Naive thymus-derived CD4-positive, alpha-beta T cell (primary cell): Measurements from ENCODE around the gene PPP1R1B. TPM values are rescaled to one million over a fixed set of nuclear protein-coding genes. Genes with fewer than 3 reads are reported as not detected.

Source experiments
- ATAC-seq: fragments of 150-1000 bp; cut with Tn5 transposase; 2 replicates; pipeline ENCODE4 v1.10.0; 2021; ENCODE audit warnings: mild to moderate bottlenecking, moderate library complexity
- CTCF ChIA-PET: fragments of 350-600 bp; sonication (Branson Sonifier 250); formaldehyde crosslinking; loops from one replicate; lab custom pipeline; 2021; ENCODE audit warnings: antibody characterized with exemption; lab: Charles Lee
- POLR2A ChIA-PET: fragments of 350-600 bp; sonication (Branson Sonifier 250); formaldehyde crosslinking; loops from one replicate; lab custom pipeline; 2021; ENCODE audit warnings: antibody characterized with exemption, inconsistent platforms; lab: Charles Lee
- DNase-seq, 9 donors: peaks; one replicate each; pipeline versions ENCODE4 v3.0.0 to v3.0.0-alpha.2; 2020 to 2022; ENCODE audit warnings: mixed read lengths in 1 of 9
- H3K27ac ChIP-seq: one replicate; pipeline ENCODE4 v1.7.0; 2013; ENCODE audit warnings: mild to moderate bottlenecking, low read depth, low read length, moderate library complexity
- H3K27me3 ChIP-seq, 2 donors: one replicate each; pipeline ENCODE4 v1.7.0; 2013; ENCODE audit warnings: low read length in 2 of 2, mild to moderate bottlenecking in 2 of 2, moderate library complexity in 2 of 2; ENCODE audit not compliant: control insufficient read depth in 2 of 2, insufficient read depth in 2 of 2
- H3K36me3 ChIP-seq, 3 experiments: 1 replicate in 2 of 3; 2 replicates in 1 of 3; pipeline ENCODE4 v1.7.0; 2013; ENCODE audit warnings: low read length in 3 of 3, mild to moderate bottlenecking in 3 of 3, moderate library complexity in 1 of 3; ENCODE audit not compliant: insufficient read depth in 3 of 3, control insufficient read depth in 2 of 3
- H3K4me1 ChIP-seq, 2 donors: one replicate each; pipeline ENCODE4 v1.7.0; 2013; ENCODE audit warnings: low read length in 2 of 2, mild to moderate bottlenecking in 2 of 2, moderate library complexity in 1 of 2; ENCODE audit not compliant: control insufficient read depth in 2 of 2, insufficient read depth in 2 of 2
- H3K4me3 ChIP-seq: 2 replicates; pipeline ENCODE4 v1.7.0; 2013; ENCODE audit warnings: mild to moderate bottlenecking, low read length
- H3K9me3 ChIP-seq, 3 experiments: 1 replicate in 2 of 3; 2 replicates in 1 of 3; pipeline ENCODE4 v1.7.0; 2013; ENCODE audit warnings: low read length in 3 of 3; ENCODE audit not compliant: control insufficient read depth in 2 of 3
- H3K27ac Mint-ChIP-seq, 9 donors: one replicate each; pipeline ENCODE4 v1.8.0; 2020 to 2022; ENCODE audit warnings: mixed read lengths in 9 of 9, mild to moderate bottlenecking in 8 of 9, moderate library complexity in 5 of 9, inconsistent platforms in 2 of 9
- H3K27me3 Mint-ChIP-seq, 5 donors: one replicate each; pipeline ENCODE4 v1.8.0; 2021 to 2022; ENCODE audit warnings: mixed read lengths in 5 of 5, mild to moderate bottlenecking in 1 of 5
- H3K36me3 Mint-ChIP-seq, 5 donors: one replicate each; pipeline ENCODE4 v1.8.0; 2020 to 2022; ENCODE audit warnings: mixed read lengths in 5 of 5, mild to moderate bottlenecking in 3 of 5, inconsistent platforms in 1 of 5
- H3K4me1 Mint-ChIP-seq, 7 donors: one replicate each; pipeline ENCODE4 v1.8.0; 2020 to 2022; ENCODE audit warnings: mixed read lengths in 7 of 7, mild to moderate bottlenecking in 3 of 7, inconsistent platforms in 1 of 7
- H3K4me3 Mint-ChIP-seq, 10 donors: one replicate each; pipeline ENCODE4 v1.8.0; 2020 to 2022; ENCODE audit warnings: mild to moderate bottlenecking in 10 of 10, mixed read lengths in 10 of 10, moderate library complexity in 6 of 10, inconsistent platforms in 2 of 10
- H3K9me3 Mint-ChIP-seq, 11 donors: one replicate each; pipeline ENCODE4 v1.8.0; 2020 to 2022; ENCODE audit warnings: mixed read lengths in 11 of 11, mild to moderate bottlenecking in 4 of 11, inconsistent platforms in 1 of 11, moderate library complexity in 1 of 11
- intact Hi-C, 2 donors: fragments of 100-400 bp; cut with micrococcal nuclease; formaldehyde crosslinking; loops; one replicate each; pipeline ENCODE4 v1.15.1; 2023
- polyA plus RNA-seq, 2 donors: library from polyadenylated mRNA; unstranded; fragments of 300-500 nt; fragmentation: Illumina TruSeq; gene quantifications; one replicate each; pipeline ENCODE4 v1.2.3, GENCODE V29; 2021
- total RNA-seq, 6 experiments: library from RNA in 5 of 6; stranded (reverse) in 5 of 6; gene quantifications; 1 replicate in 5 of 6; 2 replicates in 1 of 6; pipeline ENCODE4 v1.2.3 and lab custom pipeline; 2021 to 2026

The PPP1R1B gene
- total and polyA plus RNA-seq, 7 experiments from 2014 or later: not detected

GRCh38 chr17:39634384-39634871 is 7.7 kb downstream of the PPP1R1B start:
- no peak overlapping the region for H3K27ac ChIP-seq
- no peak overlapping the region for H3K4me3 ChIP-seq
- H3K9me3 Mint-ChIP-seq: no peaks in the 10 kb centered on the region
- no peaks in the 10 kb centered on the region for H3K9me3 ChIP-seq
- H3K4me1 Mint-ChIP-seq: peaks cover 34 to 53% (median 39%) of the 10 kb centered on the region in 7 donors
- intact Hi-C loops: loop anchor here in 1 of 2 donors (1.0 kb wide), 2 partner anchors 12 to 34 kb away; partner anchors contain the start of gene PNMT
- peaks cover 0 to 19% (median 5%) of the 10 kb centered on the region in 5 donors for H3K27me3 Mint-ChIP-seq
- H3K4me1 ChIP-seq: peaks cover 26 to 33% of the 10 kb centered on the region in 2 donors
- peak overlapping the region in 2 of 10 donors; percentile 3 to 12 for H3K4me3 Mint-ChIP-seq
- peaks cover 0 to 6% (median 0%) of the 10 kb centered on the region in 3 experiments for H3K36me3 ChIP-seq
- CTCF ChIA-PET: interaction anchor here (0.6 to 10.7 kb wide), 13 partner anchors 9 to 1189 kb away, joined by 3 to 104 read pairs (median 4); partner anchors contain the start of gene PPP1R1B
- H3K36me3 Mint-ChIP-seq: peaks cover 0 to 3% (median 0%) of the 10 kb centered on the region in 5 donors
- H3K27ac Mint-ChIP-seq: peak overlapping the region in 4 of 9 donors; percentile 12 to 51 (median 32)
- H3K27me3 ChIP-seq: no peaks in the 10 kb centered on the region
- POLR2A ChIA-PET: interaction anchor here (1.0 to 2.9 kb wide), 6 partner anchors 10 to 122 kb away, joined by 3 to 8 read pairs (median 4); partner anchors contain the start of genes PGAP3 and PNMT
- DNase-seq: peak in 6 of 9 donors; percentile 26 to 53 (median 42)
- ATAC-seq: peak; percentile 26

- no peak for DNase-seq
- POLR2A ChIA-PET: interaction anchor here (1.2 to 1.6 kb wide), 4 partner anchors 12 to 53 kb away, joined by 3 to 8 read pairs (median 4); partner anchors contain the start of genes PGAP3 and PNMT
Measured at GRCh38 chr17:39635614-39636176, 8.9 kb downstream of the PPP1R1B start.

GRCh38 chr17:39636587-39636926 is 9.8 kb downstream of the PPP1R1B start:
- ChIA-PET CTCF (interaction anchor here (2.0 to 10.7 kb wide), 2 partner anchors 14 kb away, joined by 7 to 104 read pairs; partner anchors contain the start of gene PPP1R1B), POLR2A (interaction anchor here (1.2 to 2.1 kb wide), 3 partner anchors 13 to 42 kb away, joined by 3 to 6 read pairs (median 5); partner anchors contain the start of gene PNMT)
- peaks cover 0 to 6% (median 0%) of the 10 kb centered on the region in 3 experiments for H3K36me3 ChIP-seq
- H3K27ac Mint-ChIP-seq: peak overlapping the region; percentile 76 to 96 (median 91)
- H3K4me1 Mint-ChIP-seq: peaks cover 40 to 67% (median 55%) of the 10 kb centered on the region in 7 donors
- DNase-seq (no peak), ATAC-seq (peak; percentile 7)
- peaks cover 37 to 43% of the 10 kb centered on the region in 2 donors for H3K4me1 ChIP-seq
- H3K4me3 ChIP-seq: peak overlapping the region; percentile 86
- H3K27ac ChIP-seq: peak overlapping the region; percentile 92
- peaks cover 0 to 4% (median 0%) of the 10 kb centered on the region in 5 donors for H3K36me3 Mint-ChIP-seq
- no peaks in the 10 kb centered on the region for H3K9me3 ChIP-seq
- peaks cover 0 to 6% (median 0%) of the 10 kb centered on the region in 5 donors for H3K27me3 Mint-ChIP-seq
- H3K4me3 Mint-ChIP-seq: peak overlapping the region; percentile 89 to 98 (median 95)
- no peaks in the 10 kb centered on the region for H3K27me3 ChIP-seq
- intact Hi-C loops: loop anchor here (2.0 to 5.0 kb wide), 7 partner anchors 51 to 346 kb away; partner anchors contain the start of genes LRRC3C (in 2 of the 2), MIEN1 (in 2 of the 2), ORMDL3 (in 2 of the 2) and CDK12 (in 1 of the 2)
- H3K9me3 Mint-ChIP-seq: no peaks in the 10 kb centered on the region

More at GRCh38 chr17:39635614-39636176, 8.9 kb downstream of the PPP1R1B start:
- no peak for ATAC-seq
- peak overlapping the region in 7 of 9 donors; percentile 76 to 96 (median 91) for H3K27ac Mint-ChIP-seq
- no peak overlapping the region for H3K4me3 ChIP-seq
- H3K27ac ChIP-seq: peak overlapping the region; percentile 92
- peaks cover 42 to 65% (median 51%) of the 10 kb centered on the region in 7 donors for H3K4me1 Mint-ChIP-seq
- peaks cover 0 to 14% (median 5%) of the 10 kb centered on the region in 5 donors for H3K27me3 Mint-ChIP-seq
- H3K4me3 Mint-ChIP-seq: peak overlapping the region in 9 of 10 donors; percentile 49 to 98 (median 95)
- H3K4me1 ChIP-seq: peaks cover 34 to 38% of the 10 kb centered on the region in 2 donors
- no peaks in the 10 kb centered on the region for H3K9me3 Mint-ChIP-seq
- H3K36me3 ChIP-seq: peaks cover 0 to 6% (median 0%) of the 10 kb centered on the region in 3 experiments
- no peaks in the 10 kb centered on the region for H3K9me3 ChIP-seq
- H3K27me3 ChIP-seq: no peaks in the 10 kb centered on the region
- intact Hi-C loops: loop anchor here (2.0 to 5.0 kb wide), 7 partner anchors 52 to 347 kb away; partner anchors contain the start of genes LRRC3C (in 2 of the 2), MIEN1 (in 2 of the 2), ORMDL3 (in 2 of the 2) and CDK12 (in 1 of the 2)
- peaks cover 0 to 3% (median 0%) of the 10 kb centered on the region in 5 donors for H3K36me3 Mint-ChIP-seq
- CTCF ChIA-PET: interaction anchor here (1.0 to 10.7 kb wide), 5 partner anchors 13 to 35 kb away, joined by 4 to 104 read pairs (median 7); partner anchors contain the start of gene PPP1R1B

GRCh38 chr17:39636927-39637736 is 10.4 kb downstream of the PPP1R1B start, which contains the start of gene STARD3:
Gene STARD3 (plus strand): TSS chr17:39637144. CDS start chr17:39653532, 16,388 bp downstream.
- peaks cover 43 to 49% of the 10 kb centered on the region in 2 donors for H3K4me1 ChIP-seq
- intact Hi-C loops: loop anchor here (1.0 to 5.0 kb wide), 11 partner anchors 15 to 345 kb away; partner anchors contain the start of genes LRRC3C (in 2 of the 2), MIEN1 (in 2 of the 2), ORMDL3 (in 2 of the 2) and PGAP3 (in 2 of the 2)
- H3K4me3 ChIP-seq: peak within 1 kb of the TSS; percentile 86
- ATAC-seq (peak; percentile 95), DNase-seq (peak; percentile 80 to 92 (median 86))
- Mint-ChIP-seq H3K9me3 (no peaks in the 10 kb centered on the region), H3K27ac (peak within 1 kb of the TSS; percentile 76 to 97 (median 92)), H3K27me3 (peaks cover 0 to under 1% (median 0%) of the 10 kb centered on the region in 5 donors), H3K36me3 (peaks cover 0 to 7% (median 0%) of the 10 kb centered on the region in 5 donors), H3K4me1 (peaks cover 40 to 71% (median 60%) of the 10 kb centered on the region in 7 donors), H3K4me3 (peak within 1 kb of the TSS; percentile 89 to 98 (median 95))
- H3K36me3 ChIP-seq: peaks cover 0 to 6% (median 0%) of the 10 kb centered on the region in 3 experiments
- H3K9me3 ChIP-seq: no peaks in the 10 kb centered on the region
- H3K27ac ChIP-seq: peak within 1 kb of the TSS; percentile 92
- ChIA-PET CTCF (interaction anchor here (0.5 to 10.7 kb wide), 6 partner anchors 15 to 86 kb away, joined by 3 to 104 read pairs (median 4); partner anchors contain the start of gene PPP1R1B), POLR2A (interaction anchor here (0.7 to 3.5 kb wide), 13 partner anchors 13 to 118 kb away, joined by 3 to 14 read pairs (median 5); partner anchors contain the start of genes MIEN1 and PGAP3)
- no peaks in the 10 kb centered on the region for H3K27me3 ChIP-seq

- peaks cover 50 to 52% of the 10 kb centered on the region in 2 donors for H3K4me1 ChIP-seq
- intact Hi-C loops: loop anchor here (2.0 to 5.0 kb wide), 7 partner anchors 16 to 344 kb away; partner anchors contain the start of genes MIEN1 (in 2 of the 2), CDK12 (in 1 of the 2), LRRC3C (in 1 of the 2) and ORMDL3 (in 1 of the 2)
- CTCF ChIA-PET: interaction anchor here (0.6 to 10.7 kb wide), 7 partner anchors 14 to 744 kb away, joined by 3 to 104 read pairs (median 4); partner anchors contain the start of gene PPP1R1B
- Mint-ChIP-seq H3K9me3 (no peaks in the 10 kb centered on the region), H3K27me3 (no peaks in the 10 kb centered on the region), H3K4me1 (peaks cover 51 to 83% (median 70%) of the 10 kb centered on the region in 7 donors), H3K27ac (peak overlapping the region; percentile 76 to 96 (median 92)), H3K4me3 (peak overlapping the region; percentile 89 to 98 (median 95)), H3K36me3 (peaks cover 0 to 7% (median 0%) of the 10 kb centered on the region in 5 donors)
- peak overlapping the region; percentile 86 for H3K4me3 ChIP-seq
- POLR2A ChIA-PET: interaction anchor here (0.5 to 3.5 kb wide), 14 partner anchors 9 to 137 kb away, joined by 3 to 14 read pairs (median 4); partner anchors contain the start of genes MIEN1 and PGAP3
- H3K36me3 ChIP-seq: peaks cover 0 to 6% (median 0%) of the 10 kb centered on the region in 3 experiments
- no peak for DNase-seq
- peak overlapping the region; percentile 92 for H3K27ac ChIP-seq
- H3K27me3 ChIP-seq: no peaks in the 10 kb centered on the region
- no peak for ATAC-seq
- H3K9me3 ChIP-seq: no peaks in the 10 kb centered on the region
Measured at GRCh38 chr17:39638317-39638716, 11.6 kb downstream of the PPP1R1B start.
